Uterus (tissue), 4 donors: ENCODE results near the gene PAQR3. TPM values are rescaled to one million over a fixed set of nuclear protein-coding genes. Genes with fewer than 3 reads are reported as not detected.

Experiments
- DNase-seq, 2 donors: peaks; one replicate each; pipeline ENCODE4 v3.0.0-alpha.2; 2019 to 2020
- H3K27ac ChIP-seq, 2 donors: fragments of 200-600 bp; sonication (generic); 1 replicate in 1 of 2; 2 replicates in 1 of 2; pipeline ENCODE4 v1.5.1; 2016 to 2018
- H3K27me3 ChIP-seq, 2 donors: fragments of 200-600 bp; sonication (generic); one replicate each; pipeline ENCODE4 v1.5.1; 2018 to 2019; ENCODE audit warnings: control low read depth in 1 of 2
- H3K36me3 ChIP-seq, 2 donors: fragments of 200-600 bp; sonication (generic); one replicate each; pipeline ENCODE4 v1.5.1; 2019; ENCODE audit warnings: control low read depth in 1 of 2
- H3K4me1 ChIP-seq, 2 donors: fragments of 200-600 bp; sonication (generic); one replicate each; pipeline ENCODE4 v1.5.1; 2018 to 2019; ENCODE audit warnings: control low read depth in 1 of 2
- H3K4me3 ChIP-seq, 2 donors: fragments of 200-600 bp; sonication (generic); 1 replicate in 1 of 2; 2 replicates in 1 of 2; pipeline ENCODE4 v1.5.1; 2018 to 2019; ENCODE audit warnings: mild to moderate bottlenecking in 1 of 2
- H3K9me3 ChIP-seq, 2 donors: fragments of 200-600 bp; sonication (generic); one replicate each; pipeline ENCODE4 v1.5.1; 2019; ENCODE audit warnings: control low read depth in 1 of 2
- CTCF ChIP-seq, 4 experiments: fragments of 200-600 bp in 2 of 4; fragments of 450-650 bp in 2 of 4; sonication (generic) in 2 of 4; IDR thresholded peaks; one replicate each; pipeline ENCODE4 v1.5.1; 2016 to 2019; ENCODE audit warnings: antibody characterized with exemption in 4 of 4, mild to moderate bottlenecking in 2 of 4, moderate library complexity in 1 of 4
- POLR2A ChIP-seq, 2 donors: fragments of 450-650 bp; IDR thresholded peaks; one replicate each; pipeline ENCODE4 v1.6.1; 2016; ENCODE audit warnings: antibody characterized with exemption in 2 of 2, mild to moderate bottlenecking in 1 of 2, moderate library complexity in 1 of 2
- intact Hi-C: fragments of 100-400 bp; cut with DNase I; formaldehyde crosslinking; loops from one replicate; pipeline ENCODE4 v1.15.1; 2023; ENCODE audit warnings: low total_unique reads
- total RNA-seq, 4 donors: library from RNA; depleted of rRNA in 3 of 4; stranded (reverse); fragments of >200 nt in 3 of 4; gene quantifications; one replicate each; pipeline versions ENCODE4 v1.1.0 to v1.2.4, GENCODE V29; 2014 to 2023
- donor health status: DM: yes; HTN: yes; CAD: no.

PAQR3 gene
- total RNA-seq, 4 donors from 2014 or later = 4.1 to 23.2 (median 19.5) TPM

DNA sequence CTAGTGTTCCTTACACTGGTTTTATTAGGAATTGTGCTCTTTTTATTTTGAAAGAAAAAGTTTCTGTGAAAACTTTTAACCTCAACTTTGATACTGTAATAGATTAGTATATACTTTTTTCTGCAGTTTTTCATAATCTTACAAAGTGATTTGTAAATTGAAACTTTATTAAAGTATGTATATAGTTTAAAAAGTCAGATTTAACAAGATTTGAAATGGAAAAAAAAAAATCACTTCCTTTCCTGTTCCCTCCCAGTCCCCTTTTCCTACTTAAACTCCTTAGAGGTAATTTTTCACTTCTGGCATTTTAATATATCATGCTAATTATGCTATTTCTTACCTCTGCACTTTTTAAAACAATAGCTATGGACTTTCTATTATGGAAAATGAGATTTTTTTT is 49.3 kb downstream of the PAQR3 start:
- intact Hi-C loops = no loop called here
- H3K4me1 ChIP-seq = no peaks in the 10 kb centered on the region
- no peak overlapping the region for H3K27ac ChIP-seq
- DNase-seq = no peak
- no peaks in the 10 kb centered on the region for H3K36me3 ChIP-seq
- H3K9me3 ChIP-seq = no peaks in the 10 kb centered on the region
- H3K27me3 ChIP-seq = no peaks in the 10 kb centered on the region
- no peak overlapping the region for H3K4me3 ChIP-seq
- TF ChIP-seq POLR2A (IDR thresholded peaks at IDR 0.05) (no peak), CTCF (IDR thresholded peaks at IDR 0.05) (no peak)

DNA sequence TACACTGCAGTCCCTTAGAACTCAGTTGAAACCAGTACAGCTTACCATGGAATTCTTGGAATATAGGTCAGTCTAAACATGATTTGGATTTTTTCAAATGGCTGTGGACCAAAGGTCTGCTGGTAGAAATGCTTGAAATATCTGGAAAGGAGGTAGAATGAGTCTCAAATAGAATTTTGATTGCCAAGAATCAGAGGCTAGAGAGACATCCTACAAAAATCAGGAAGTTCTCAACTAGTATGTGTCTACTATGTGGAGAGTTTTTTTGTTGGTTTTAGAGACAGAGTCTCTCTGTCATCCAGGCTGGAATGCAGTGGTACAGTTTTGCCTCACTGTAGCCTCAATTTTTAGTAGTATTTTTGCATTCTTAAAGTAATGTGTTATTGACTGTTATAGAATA is 53.6 kb downstream of the PAQR3 start:
- Histone ChIP-seq H3K4me3 (no peak overlapping the region), H3K36me3 (no peaks in the 10 kb centered on the region), H3K9me3 (no peaks in the 10 kb centered on the region), H3K27me3 (no peaks in the 10 kb centered on the region), H3K4me1 (no peaks in the 10 kb centered on the region), H3K27ac (no peak overlapping the region)
- TF ChIP-seq CTCF (IDR thresholded peaks at IDR 0.05) (no peak), POLR2A (IDR thresholded peaks at IDR 0.05) (no peak)
- no peak for DNase-seq
- intact Hi-C loops = no loop called here

DNA sequence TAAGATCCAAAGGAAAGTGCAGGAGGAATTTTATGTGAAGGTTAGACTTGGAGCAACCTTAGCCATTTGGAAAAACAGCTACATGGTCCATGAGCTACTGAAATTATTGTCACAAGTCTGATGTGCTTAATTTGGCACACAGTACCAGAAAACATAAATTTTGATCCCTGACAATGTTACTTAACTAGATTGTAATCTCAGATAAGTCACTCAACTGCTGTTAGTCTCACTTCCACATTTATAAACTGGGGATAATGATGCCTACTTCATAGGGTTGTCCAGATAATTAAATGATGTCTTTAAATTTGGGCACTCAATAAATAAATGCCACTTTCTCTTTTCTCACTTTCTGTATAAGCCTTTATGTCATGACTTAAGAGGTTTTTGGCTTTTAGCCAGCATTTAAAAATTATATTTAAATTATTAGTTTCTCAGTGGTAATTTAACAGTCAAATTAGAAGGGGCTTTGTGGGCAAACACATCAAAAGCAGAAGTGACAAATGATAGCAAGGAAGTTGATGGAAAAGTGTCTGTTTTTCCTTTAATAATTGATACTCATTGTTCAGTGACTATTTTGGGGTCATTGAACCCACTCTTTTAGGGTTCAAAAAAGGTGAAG is 58.3 kb downstream of the PAQR3 start:
- no peak overlapping the region for H3K27ac ChIP-seq
- no peaks in the 10 kb centered on the region for H3K9me3 ChIP-seq
- H3K4me3 ChIP-seq = no peak overlapping the region
- no peaks in the 10 kb centered on the region for H3K27me3 ChIP-seq
- DNase-seq = no peak
- H3K4me1 ChIP-seq = no peaks in the 10 kb centered on the region
- TF ChIP-seq CTCF (IDR thresholded peaks at IDR 0.05) = no peak
- TF ChIP-seq POLR2A (IDR thresholded peaks at IDR 0.05) = no peak
- intact Hi-C loops = no loop called here
- H3K36me3 ChIP-seq = no peaks in the 10 kb centered on the region

DNA sequence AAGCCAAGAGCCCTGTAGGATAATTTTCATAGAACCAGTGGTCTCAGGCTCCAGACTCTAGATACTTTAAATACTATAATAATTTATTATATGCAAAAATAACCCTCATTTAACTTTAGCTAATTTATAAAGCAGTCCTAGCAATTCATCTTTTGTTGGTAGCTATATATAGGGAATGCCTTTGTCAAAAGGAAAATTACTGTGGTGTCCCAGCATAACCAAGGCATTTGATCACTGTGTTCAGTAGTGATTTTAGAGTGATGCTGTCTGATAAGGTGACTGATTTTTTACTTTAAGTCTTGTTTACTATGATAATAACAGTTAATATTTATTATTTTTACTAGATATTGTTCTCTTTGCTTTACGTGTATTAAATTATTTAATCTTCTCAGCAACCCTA is 61.2 kb downstream of the PAQR3 start:
- no peak overlapping the region for H3K4me3 ChIP-seq
- no peak overlapping the region for H3K27ac ChIP-seq
- DNase-seq = no peak
- no peaks in the 10 kb centered on the region for H3K9me3 ChIP-seq
- no peaks in the 10 kb centered on the region for H3K27me3 ChIP-seq
- no peak for TF ChIP-seq POLR2A (IDR thresholded peaks at IDR 0.05)
- no peak for TF ChIP-seq CTCF (IDR thresholded peaks at IDR 0.05)
- H3K36me3 ChIP-seq = no peaks in the 10 kb centered on the region
- no peaks in the 10 kb centered on the region for H3K4me1 ChIP-seq
- intact Hi-C loops = no loop called here

DNA sequence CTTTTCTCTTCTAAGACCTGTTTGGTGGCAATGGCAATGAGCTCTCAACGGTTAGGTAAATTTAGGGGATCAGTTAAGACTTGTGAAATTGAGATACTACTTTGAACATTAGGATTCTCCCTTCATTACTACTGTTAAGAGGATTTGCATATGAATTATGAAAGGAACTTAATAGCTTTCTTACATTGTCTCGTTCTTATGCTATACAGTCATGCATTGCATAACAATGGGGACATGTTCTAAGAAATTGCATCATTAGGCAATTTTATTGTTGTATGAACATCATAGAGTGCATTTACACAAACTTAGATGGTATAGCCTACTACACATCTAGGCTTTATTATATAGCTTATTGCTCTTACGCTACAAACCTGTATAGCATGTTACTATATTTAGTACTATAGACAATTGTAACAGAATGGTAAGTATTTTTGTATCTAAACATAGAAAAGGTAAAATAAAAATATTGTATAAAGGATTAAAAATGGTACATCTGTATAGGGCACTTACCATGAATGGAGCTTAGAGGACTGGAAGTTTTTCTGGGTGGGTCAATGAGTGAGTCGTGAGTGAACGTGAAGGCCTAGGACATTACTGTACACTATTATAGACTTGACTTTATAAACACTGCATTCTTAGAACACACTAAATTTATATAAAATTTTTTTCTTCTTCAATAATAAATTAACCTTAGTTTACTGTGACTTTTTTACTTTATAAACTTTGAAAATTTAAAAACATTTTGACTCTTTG is 62.5 kb downstream of the PAQR3 start:
- Histone ChIP-seq H3K4me1 (no peaks in the 10 kb centered on the region), H3K27ac (no peak overlapping the region), H3K36me3 (no peaks in the 10 kb centered on the region), H3K9me3 (no peaks in the 10 kb centered on the region), H3K27me3 (no peaks in the 10 kb centered on the region), H3K4me3 (no peak overlapping the region)
- DNase-seq = no peak
- intact Hi-C loops = no loop called here
- TF ChIP-seq CTCF (IDR thresholded peaks at IDR 0.05) (no peak), POLR2A (IDR thresholded peaks at IDR 0.05) (no peak)
